Nucleus accumbens (tissue), 56 donors: ENCODE results near the gene LBX2.
"Not testable (repeated sequence)": the region's sequence is repeated elsewhere in the genome, so short reads cannot be mapped to it uniquely, and the experiment has no call there.

Experiments
- DNase-seq, 56 donors: peaks; one replicate each; lab custom pipeline; 2025; lab: John Stamatoyannopoulos, UW

LBX2 gene

GRCh38 chr2:74459503-74460118, 39.8 kb downstream of the LBX2 start:
- not testable (repeated sequence) for DNase-seq

- DNase-seq, result peak in 1 of 56 donors; percentile 48
Observed at GRCh38 chr2:74458938-74459363, 40.5 kb downstream of the LBX2 start.

GRCh38 chr2:74458132-74458937, 41.1 kb downstream of the LBX2 start, which contains the start of gene WBP1:
Gene WBP1, plus strand, starts transcription at chr2:74458438. Its CDS starts 165 bp downstream, at chr2:74458603.
- DNase-seq, result peak; percentile 73 to 100 (median 99)

- peak in 35 of 56 donors; percentile 39 to 84 (median 64) for DNase-seq
Observed at GRCh38 chr2:74457549-74458131, 41.8 kb downstream of the LBX2 start.

GRCh38 chr2:74457129-74457548, 42.3 kb downstream of the LBX2 start:
- DNase-seq, result peak in 16 of 56 donors; percentile 36 to 83 (median 60)

GRCh38 chr2:74454654-74455511, 44.5 kb downstream of the LBX2 start, which contains the start of gene INO80B:
Gene INO80B, plus strand, starts transcription at chr2:74455087. Its CDS starts 30 bp downstream, at chr2:74455117.
- peak; percentile 77 to 99 (median 95) for DNase-seq

GRCh38 chr2:74450570-74451190, 48.7 kb downstream of the LBX2 start:
- DNase-seq, result no peak

GRCh38 chr2:74448771-74449170, 50.6 kb downstream of the LBX2 start:
- DNase-seq, result no peak
